ENCODE results near the gene KRTAP27-1. TPM values are rescaled to one million over a fixed set of nuclear protein-coding genes. Genes with fewer than 3 reads are reported as not detected.

The KRTAP27-1 gene
- total RNA-seq, 3 donors from 2014 or later, result not detected

GRCh38 chr21:30329203-30329875 lies 8.2 kb downstream of the KRTAP27-1 start:
- DNase-seq (ENCODE audit: low spot score in 2 of 2), result no peak
- TF ChIP-seq POLR2AphosphoS5 (IDR thresholded peaks at IDR 0.05) (no peak), CTCF (IDR thresholded peaks at IDR 0.05) (no peak), POLR2A (IDR thresholded peaks at IDR 0.05) (no peak)
- intact Hi-C loops (cut with DNase I; ENCODE audit: low total_unique reads), result no loop called here
- no peak overlapping the region for H3K4me3 ChIP-seq
- no peaks in the 10 kb centered on the region for H3K36me3 ChIP-seq
- no peaks in the 10 kb centered on the region for H3K4me1 ChIP-seq
- H3K27me3 ChIP-seq, result no peaks in the 10 kb centered on the region
- no peaks in the 10 kb centered on the region for H3K9me3 ChIP-seq
- H3K27ac ChIP-seq, result no peak overlapping the region

- H3K9me3 ChIP-seq, result no peaks in the 10 kb centered on the region
- no peaks in the 10 kb centered on the region for H3K4me1 ChIP-seq
- intact Hi-C loops (cut with DNase I; ENCODE audit: low total_unique reads), result no loop called here
- no peak overlapping the region for H3K27ac ChIP-seq
- no peak overlapping the region for H3K4me3 ChIP-seq
- TF ChIP-seq POLR2AphosphoS5 (IDR thresholded peaks at IDR 0.05) (no peak), POLR2A (IDR thresholded peaks at IDR 0.05) (no peak)
- H3K36me3 ChIP-seq, result no peaks in the 10 kb centered on the region
- DNase-seq (ENCODE audit: low spot score in 2 of 2), result no peak
- no peaks in the 10 kb centered on the region for H3K27me3 ChIP-seq
These were observed 11.1 kb downstream of the KRTAP27-1 start for GRCh38 chr21:30326390-30326789.

GRCh38 chr21:30320215-30320614 lies 17.3 kb downstream of the KRTAP27-1 start, which contains the start of gene KRTAP26-1:
Gene KRTAP26-1, minus strand, starts transcription at chr21:30320315. Its CDS starts 280 bp downstream, at chr21:30320035.
- Histone ChIP-seq H3K36me3 (no peaks in the 10 kb centered on the region), H3K4me1 (no peaks in the 10 kb centered on the region), H3K4me3 (no peak within 1 kb of the TSS), H3K9me3 (no peaks in the 10 kb centered on the region), H3K27me3 (no peaks in the 10 kb centered on the region), H3K27ac (no peak within 1 kb of the TSS)
- intact Hi-C loops (cut with DNase I; ENCODE audit: low total_unique reads), result no loop called here
- TF ChIP-seq POLR2A (IDR thresholded peaks at IDR 0.05), result no peak
- no peak for TF ChIP-seq CTCF (IDR thresholded peaks at IDR 0.05)
- no peak for TF ChIP-seq POLR2AphosphoS5 (IDR thresholded peaks at IDR 0.05)
- no peak for DNase-seq (ENCODE audit: low spot score in 2 of 2)

- H3K9me3 ChIP-seq, result no peaks in the 10 kb centered on the region
- no peak overlapping the region for H3K27ac ChIP-seq
- no peak for DNase-seq (ENCODE audit: low spot score in 2 of 2)
- TF ChIP-seq POLR2AphosphoS5 (IDR thresholded peaks at IDR 0.05), result no peak
- H3K27me3 ChIP-seq, result no peaks in the 10 kb centered on the region
- no peaks in the 10 kb centered on the region for H3K4me1 ChIP-seq
- intact Hi-C loops (cut with DNase I; ENCODE audit: low total_unique reads), result no loop called here
- no peak overlapping the region for H3K4me3 ChIP-seq
- no peaks in the 10 kb centered on the region for H3K36me3 ChIP-seq
These were observed 21.8 kb downstream of the KRTAP27-1 start for GRCh38 chr21:30315701-30316100.

GRCh38 chr21:30306884-30307283 lies 30.6 kb downstream of the KRTAP27-1 start:
- H3K4me1 ChIP-seq, result no peaks in the 10 kb centered on the region
- TF ChIP-seq POLR2AphosphoS5 (IDR thresholded peaks at IDR 0.05), result no peak
- no peak for TF ChIP-seq CTCF (IDR thresholded peaks at IDR 0.05)
- no peak for TF ChIP-seq POLR2A (IDR thresholded peaks at IDR 0.05)
- no peak overlapping the region for H3K4me3 ChIP-seq
- H3K27ac ChIP-seq, result no peak overlapping the region
- no peaks in the 10 kb centered on the region for H3K36me3 ChIP-seq
- DNase-seq (ENCODE audit: low spot score in 2 of 2), result no peak
- no peaks in the 10 kb centered on the region for H3K9me3 ChIP-seq
- H3K27me3 ChIP-seq, result no peaks in the 10 kb centered on the region
- intact Hi-C loops (cut with DNase I; ENCODE audit: low total_unique reads), result no loop called here

GRCh38 chr21:30305136-30305535 lies 32.4 kb downstream of the KRTAP27-1 start:
- TF ChIP-seq POLR2AphosphoS5 (IDR thresholded peaks at IDR 0.05) (no peak), POLR2A (IDR thresholded peaks at IDR 0.05) (no peak), CTCF (IDR thresholded peaks at IDR 0.05) (no peak)
- Histone ChIP-seq H3K4me1 (no peaks in the 10 kb centered on the region), H3K27ac (no peak overlapping the region), H3K4me3 (no peak overlapping the region), H3K27me3 (no peaks in the 10 kb centered on the region), H3K36me3 (no peaks in the 10 kb centered on the region), H3K9me3 (peaks cover 0 to 5% of the 10 kb centered on the region in 2 donors)
- no peak for DNase-seq (ENCODE audit: low spot score in 2 of 2)
- intact Hi-C loops (cut with DNase I; ENCODE audit: low total_unique reads), result no loop called here

Data from breast epithelium (tissue), 4 donors.